OCI-LY3 (cell line): ENCODE results near the gene FAM110D.

Experiments
- CTCF ChIP-seq: fragments of 200-600, 300-600 bp; sonication (generic); IDR thresholded peaks from 2 replicates; pipeline ENCODE4 v1.5.1; 2014; ENCODE audit warnings: antibody characterized with exemption, low read length, low read depth
- EZH2phosphoT487 ChIP-seq: fragments of 200-600 bp; shearing (Covaris generic); IDR thresholded peaks from 2 replicates; pipeline ENCODE4 v1.6.1; 2018; ENCODE audit warnings: antibody characterized with exemption, mixed run types, low read depth

GRCh38 chr1:26156285-26157038, 2.4 kb upstream of the FAM110D start:
- TF ChIP-seq CTCF (no peak), EZH2phosphoT487 (no peak)
